ENCODE data around the gene ZNF605.

Gene ZNF605

DNA sequence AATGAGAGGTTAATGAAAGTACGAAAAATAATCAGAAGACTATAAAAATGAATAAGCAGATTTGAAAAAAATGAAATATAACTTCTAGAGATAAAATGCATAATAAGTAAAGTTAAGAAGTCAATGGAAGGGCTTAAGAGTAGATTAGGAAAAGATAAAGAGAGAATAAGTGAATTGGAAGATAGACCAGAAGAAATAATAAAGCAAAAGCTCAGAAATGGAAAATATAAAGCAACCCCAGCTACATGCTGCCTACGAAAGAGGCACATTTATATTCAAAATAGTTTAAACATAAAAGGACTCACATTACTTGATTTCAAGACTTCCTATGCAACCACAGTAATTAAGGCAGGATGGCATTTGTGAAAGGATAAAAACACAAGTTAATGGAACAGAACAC lies 19.9 kb downstream of the ZNF605 start:
- H3K27me3 ChIP-seq: no peaks in the 10 kb centered on the region
- H3K36me3 ChIP-seq: peaks cover 9% of the 10 kb centered on the region
- no peak overlapping the region for H3K4me3 ChIP-seq (ENCODE audit: low read depth, low read length)
- TF ChIP-seq, protein P1, sequence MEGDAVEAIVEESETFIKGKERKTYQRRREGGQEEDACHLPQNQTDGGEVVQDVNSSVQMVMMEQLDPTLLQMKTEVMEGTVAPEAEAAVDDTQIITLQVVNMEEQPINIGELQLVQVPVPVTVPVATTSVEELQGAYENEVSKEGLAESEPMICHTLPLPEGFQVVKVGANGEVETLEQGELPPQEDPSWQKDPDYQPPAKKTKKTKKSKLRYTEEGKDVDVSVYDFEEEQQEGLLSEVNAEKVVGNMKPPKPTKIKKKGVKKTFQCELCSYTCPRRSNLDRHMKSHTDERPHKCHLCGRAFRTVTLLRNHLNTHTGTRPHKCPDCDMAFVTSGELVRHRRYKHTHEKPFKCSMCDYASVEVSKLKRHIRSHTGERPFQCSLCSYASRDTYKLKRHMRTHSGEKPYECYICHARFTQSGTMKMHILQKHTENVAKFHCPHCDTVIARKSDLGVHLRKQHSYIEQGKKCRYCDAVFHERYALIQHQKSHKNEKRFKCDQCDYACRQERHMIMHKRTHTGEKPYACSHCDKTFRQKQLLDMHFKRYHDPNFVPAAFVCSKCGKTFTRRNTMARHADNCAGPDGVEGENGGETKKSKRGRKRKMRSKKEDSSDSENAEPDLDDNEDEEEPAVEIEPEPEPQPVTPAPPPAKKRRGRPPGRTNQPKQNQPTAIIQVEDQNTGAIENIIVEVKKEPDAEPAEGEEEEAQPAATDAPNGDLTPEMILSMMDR (IDR thresholded peaks at IDR 0.05; ENCODE audit: low read depth, low read length): no peak
- peaks cover 3% of the 10 kb centered on the region for H3K9me3 ChIP-seq
- no peaks in the 10 kb centered on the region for H3K4me1 ChIP-seq
- DNase-seq: no peak

DNA sequence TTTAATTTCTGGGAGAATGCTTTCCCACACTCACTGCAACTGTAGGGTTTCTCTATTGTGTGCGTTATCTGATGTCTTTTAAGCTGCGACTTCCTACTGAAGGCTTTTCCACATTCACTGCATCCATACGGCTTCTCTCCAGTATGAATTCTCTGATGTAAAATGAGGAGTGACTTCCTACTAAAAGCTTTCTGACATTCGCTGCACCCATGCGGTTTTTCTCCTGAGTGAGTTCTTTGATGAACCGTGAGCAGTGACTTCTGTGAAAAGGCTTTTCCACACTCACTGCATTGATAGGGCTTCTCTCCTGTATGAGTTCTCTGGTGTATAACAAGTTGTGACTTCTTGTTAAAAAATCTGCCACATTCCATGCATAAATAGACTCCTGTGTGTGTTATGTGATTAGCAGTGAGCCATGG lies 29.7 kb downstream of the ZNF605 start:
- no peak for DNase-seq
- no peaks in the 10 kb centered on the region for H3K4me1 ChIP-seq
- no peaks in the 10 kb centered on the region for H3K27me3 ChIP-seq
- H3K4me3 ChIP-seq (ENCODE audit: low read depth, low read length): no peak overlapping the region
- peaks cover 16% of the 10 kb centered on the region for H3K9me3 ChIP-seq
- H3K36me3 ChIP-seq: peaks cover 3% of the 10 kb centered on the region
- TF ChIP-seq, protein P1 (IDR thresholded peaks at IDR 0.05; ENCODE audit: low read depth, low read length): no peak

DNA sequence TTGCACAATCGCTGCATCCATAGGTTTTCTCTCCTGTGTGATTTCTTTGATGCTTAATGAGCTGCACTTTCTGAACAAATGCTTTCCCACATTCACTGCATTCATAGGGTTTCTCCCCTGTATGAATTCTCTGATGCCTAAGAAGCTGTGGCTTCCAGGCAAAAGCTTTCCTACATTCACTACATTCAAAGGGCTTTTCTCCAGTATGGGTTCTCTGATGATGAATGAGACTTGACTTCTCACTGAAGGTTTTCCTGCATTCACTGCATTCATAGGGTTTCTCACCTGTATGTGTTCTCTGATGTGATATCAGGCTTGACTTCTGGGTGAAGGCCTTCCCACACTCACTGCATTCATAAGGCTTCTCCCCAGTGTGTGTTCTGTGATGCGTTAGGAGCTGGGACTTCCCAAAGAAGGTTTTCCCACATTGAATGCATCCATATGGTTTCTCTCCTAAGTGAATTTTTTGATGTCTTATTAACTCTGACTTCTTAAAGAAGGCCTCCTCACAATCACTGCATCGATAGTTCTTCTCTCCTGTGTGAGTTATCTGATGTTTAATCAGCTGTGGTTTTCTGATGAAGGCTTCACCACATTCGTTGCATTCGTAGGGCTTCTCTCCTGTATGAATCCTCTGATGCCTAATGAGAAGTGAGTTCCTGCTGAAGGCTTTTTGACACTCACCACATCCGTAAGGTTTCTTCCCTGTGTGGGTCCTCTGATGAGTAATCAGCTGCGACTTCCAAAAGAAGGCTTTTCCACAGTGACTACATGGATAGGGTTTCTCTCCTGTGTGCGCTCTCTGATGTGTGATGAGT lies 30.3 kb downstream of the ZNF605 start:
- Histone ChIP-seq H3K36me3 (peaks cover 3% of the 10 kb centered on the region), H3K9me3 (peaks cover 16% of the 10 kb centered on the region), H3K4me3 (ENCODE audit: low read depth, low read length) (no peak overlapping the region), H3K4me1 (no peaks in the 10 kb centered on the region), H3K27me3 (no peaks in the 10 kb centered on the region)
- TF ChIP-seq, protein P1 (IDR thresholded peaks at IDR 0.05; ENCODE audit: low read depth, low read length): no peak
- DNase-seq: no peak

GRCh38 chr12:132924356-132924755 lies 31.8 kb downstream of the ZNF605 start:
- Histone ChIP-seq H3K4me1 (no peaks in the 10 kb centered on the region), H3K27me3 (no peaks in the 10 kb centered on the region), H3K9me3 (peaks cover 16% of the 10 kb centered on the region), H3K4me3 (ENCODE audit: low read depth, low read length) (no peak overlapping the region), H3K36me3 (peaks cover 3% of the 10 kb centered on the region)
- TF ChIP-seq, protein P1 (IDR thresholded peaks at IDR 0.05; ENCODE audit: low read depth, low read length): no peak
- no peak for DNase-seq

DNA sequence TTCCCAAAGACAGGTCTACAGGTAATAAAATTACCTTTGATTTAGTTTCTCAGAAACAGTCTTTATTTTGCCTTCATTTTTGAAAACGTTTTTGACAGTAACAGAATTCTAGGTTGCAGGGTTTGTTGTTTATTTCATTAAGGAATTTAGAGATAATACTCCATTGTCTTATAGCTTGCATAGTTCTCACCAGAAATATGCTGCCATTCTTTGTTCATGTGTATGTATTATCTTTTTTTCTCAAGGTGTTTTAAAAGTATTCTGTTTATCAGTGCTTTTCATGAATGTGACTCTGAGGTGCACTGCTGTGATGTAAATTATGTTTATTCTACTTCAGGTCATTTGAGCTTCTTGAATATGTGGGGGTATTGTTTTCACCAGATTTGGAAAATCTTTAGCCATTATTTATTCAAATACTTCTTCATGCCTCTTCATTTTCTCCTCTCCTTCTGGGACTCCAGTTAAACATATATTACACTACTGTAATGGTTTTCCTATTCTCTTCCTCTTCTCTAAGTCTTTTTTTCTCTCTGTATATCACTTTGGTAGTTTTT lies 32.7 kb downstream of the ZNF605 start:
- H3K36me3 ChIP-seq: peaks cover 3% of the 10 kb centered on the region
- H3K9me3 ChIP-seq: peaks cover 17% of the 10 kb centered on the region
- TF ChIP-seq, protein P1 (IDR thresholded peaks at IDR 0.05; ENCODE audit: low read depth, low read length): no peak
- DNase-seq: no peak
- no peaks in the 10 kb centered on the region for H3K4me1 ChIP-seq
- H3K27me3 ChIP-seq: no peaks in the 10 kb centered on the region
- H3K4me3 ChIP-seq (ENCODE audit: low read depth, low read length): no peak overlapping the region

GRCh38 chr12:132922676-132923075 lies 33.4 kb downstream of the ZNF605 start:
- Histone ChIP-seq H3K4me1 (no peaks in the 10 kb centered on the region), H3K4me3 (ENCODE audit: low read depth, low read length) (no peak overlapping the region), H3K36me3 (peaks cover 3% of the 10 kb centered on the region), H3K9me3 (peaks cover 16% of the 10 kb centered on the region), H3K27me3 (no peaks in the 10 kb centered on the region)
- TF ChIP-seq, protein P1 (IDR thresholded peaks at IDR 0.05; ENCODE audit: low read depth, low read length): no peak
- DNase-seq: no peak
